Hepatic stellate cell (primary cell): ENCODE measurements around the gene GRIK2.
"Not testable (repeated sequence)": the region's sequence is repeated elsewhere in the genome, so short reads cannot be mapped to it uniquely, and the experiment has no call there.

ENCODE experiments used
- DNase-seq: peaks from one replicate; pipeline ENCODE4 v3.0.0; 2011; ENCODE audit warnings: low spot score

GRIK2 gene

GRCh38 chr6:102023977-102024657 is 630.6 kb downstream of the GRIK2 start:
- no peak for DNase-seq

GRCh38 chr6:102026649-102027048 is 633.1 kb downstream of the GRIK2 start:
- no peak for DNase-seq

GRCh38 chr6:102028176-102028575 is 634.7 kb downstream of the GRIK2 start:
- DNase-seq = no peak

GRCh38 chr6:102038964-102039363 is 645.5 kb downstream of the GRIK2 start:
- DNase-seq = no peak

GRCh38 chr6:102039441-102039840 is 645.9 kb downstream of the GRIK2 start:
- DNase-seq = no peak

- no peak for DNase-seq
Observed at GRCh38 chr6:102051001-102051400, 657.5 kb downstream of the GRIK2 start.

GRCh38 chr6:102051720-102052119 is 658.2 kb downstream of the GRIK2 start:
- DNase-seq = no peak

GRCh38 chr6:102064142-102064541 is 670.6 kb downstream of the GRIK2 start:
- no peak for DNase-seq

- no peak for DNase-seq
Observed at GRCh38 chr6:102066301-102066700, 672.8 kb downstream of the GRIK2 start.

GRCh38 chr6:102068349-102068929 is 674.9 kb downstream of the GRIK2 start:
- no peak for DNase-seq

GRCh38 chr6:102075539-102075938 is 682.0 kb downstream of the GRIK2 start:
- no peak for DNase-seq

GRCh38 chr6:102085257-102085656 is 691.7 kb downstream of the GRIK2 start:
- DNase-seq = no peak

- DNase-seq = not testable (repeated sequence)
Observed at GRCh38 chr6:102088160-102088559, 694.7 kb downstream of the GRIK2 start.

- DNase-seq = no peak
Observed at GRCh38 chr6:102114402-102114801, 720.9 kb downstream of the GRIK2 start.

- no peak for DNase-seq
Observed at GRCh38 chr6:102115911-102116310, 722.4 kb downstream of the GRIK2 start.

GRCh38 chr6:102118034-102118433 is 724.5 kb downstream of the GRIK2 start:
- no peak for DNase-seq
